ENCODE results near the gene PCP2.

The PCP2 gene
- total RNA-seq = 0.97 to 2.3 reads per million in 2 donors

DNA sequence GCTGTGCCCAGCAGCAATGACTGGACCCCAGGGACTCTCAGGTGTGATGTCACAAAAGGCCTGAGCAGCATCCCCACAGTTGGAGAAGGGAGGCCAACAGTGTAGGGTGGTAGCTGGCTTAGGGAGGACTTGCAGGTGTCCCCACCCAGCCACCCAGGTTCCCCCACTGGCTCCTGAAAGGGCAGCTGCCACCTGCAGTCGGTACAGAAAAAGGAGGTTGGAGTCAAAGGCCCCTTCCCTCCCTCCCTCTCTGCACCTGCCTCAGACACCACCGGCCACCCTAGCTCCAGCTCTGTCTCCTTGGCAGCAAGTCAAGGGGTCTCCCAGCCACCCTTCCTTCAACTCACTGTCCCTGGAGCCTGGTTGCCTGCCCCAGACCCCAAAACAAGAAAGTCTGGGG lies at the start of gene PCP2:
Gene PCP2, minus strand, starts transcription at position 22 of the 400 bp plus-strand sequence. CDS start 262 bp downstream, outside the sequence.
- no peak for DNase-seq

DNA sequence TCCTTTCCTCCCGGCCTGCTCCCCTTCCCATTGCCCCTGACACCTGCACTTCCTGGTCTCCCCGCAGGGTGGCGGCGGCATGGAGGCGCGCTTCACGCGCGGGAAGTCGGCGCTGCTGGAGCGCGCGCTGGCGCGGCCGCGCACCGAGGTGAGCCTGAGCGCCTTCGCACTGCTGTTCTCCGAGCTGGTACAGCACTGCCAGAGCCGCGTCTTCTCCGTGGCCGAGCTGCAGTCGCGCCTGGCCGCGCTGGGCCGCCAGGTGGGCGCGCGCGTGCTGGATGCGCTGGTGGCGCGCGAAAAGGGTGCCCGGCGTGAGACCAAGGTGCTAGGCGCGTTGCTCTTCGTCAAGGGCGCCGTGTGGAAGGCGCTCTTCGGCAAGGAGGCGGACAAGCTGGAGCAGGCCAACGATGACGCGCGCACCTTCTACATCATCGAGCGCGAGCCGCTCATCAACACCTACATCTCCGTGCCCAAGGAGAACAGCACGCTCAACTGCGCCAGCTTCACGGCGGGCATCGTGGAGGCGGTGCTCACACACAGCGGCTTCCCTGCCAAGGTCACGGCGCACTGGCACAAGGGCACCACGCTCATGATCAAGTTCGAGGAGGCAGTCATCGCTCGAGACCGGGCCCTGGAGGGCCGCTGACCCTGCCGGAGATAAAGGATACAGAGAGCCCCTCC lies 48.8 kb upstream of the PCP2 start:
- no peak for DNase-seq

DNA sequence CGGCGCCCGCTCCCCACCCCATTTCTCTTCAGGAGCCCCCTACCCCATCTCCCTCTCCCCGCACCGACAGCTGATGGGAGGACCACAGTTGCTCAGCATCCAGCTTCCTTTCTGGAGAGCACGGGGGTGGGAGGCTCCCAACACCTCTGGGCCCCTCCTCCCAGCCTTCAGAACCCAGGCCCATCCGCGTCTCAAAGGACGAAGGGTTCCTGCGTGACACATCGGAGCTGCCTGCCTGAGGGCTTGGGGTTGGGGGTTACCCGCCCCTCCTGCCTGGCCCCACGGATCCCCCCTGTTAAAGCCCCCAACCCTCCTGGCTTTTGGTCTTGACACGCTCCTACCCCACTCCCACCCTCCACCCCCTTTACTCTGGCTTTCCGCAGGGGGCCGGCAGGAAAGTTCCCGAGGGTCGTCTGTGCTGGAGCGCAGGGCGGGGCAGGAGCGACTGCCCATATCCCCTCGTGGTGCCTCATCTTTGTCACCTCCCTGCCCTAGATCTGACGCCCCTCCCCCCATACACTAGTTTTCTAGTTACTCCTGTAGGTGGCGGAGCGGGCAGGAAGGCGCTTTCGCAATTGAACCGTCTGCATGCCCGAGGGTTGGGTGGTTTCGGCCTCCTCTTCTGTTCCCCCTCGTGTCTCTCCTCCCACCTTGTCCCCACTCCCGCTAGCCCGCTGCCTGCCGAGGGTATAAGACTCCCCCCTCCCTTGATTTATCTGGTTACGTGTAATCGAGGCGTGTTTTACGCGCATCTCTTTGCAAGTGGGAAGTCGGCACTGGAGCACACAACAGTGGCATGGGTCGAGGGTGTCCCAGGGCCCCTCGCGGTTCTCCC lies 48.0 kb upstream of the PCP2 start:
- peak; percentile 73 for DNase-seq

DNA sequence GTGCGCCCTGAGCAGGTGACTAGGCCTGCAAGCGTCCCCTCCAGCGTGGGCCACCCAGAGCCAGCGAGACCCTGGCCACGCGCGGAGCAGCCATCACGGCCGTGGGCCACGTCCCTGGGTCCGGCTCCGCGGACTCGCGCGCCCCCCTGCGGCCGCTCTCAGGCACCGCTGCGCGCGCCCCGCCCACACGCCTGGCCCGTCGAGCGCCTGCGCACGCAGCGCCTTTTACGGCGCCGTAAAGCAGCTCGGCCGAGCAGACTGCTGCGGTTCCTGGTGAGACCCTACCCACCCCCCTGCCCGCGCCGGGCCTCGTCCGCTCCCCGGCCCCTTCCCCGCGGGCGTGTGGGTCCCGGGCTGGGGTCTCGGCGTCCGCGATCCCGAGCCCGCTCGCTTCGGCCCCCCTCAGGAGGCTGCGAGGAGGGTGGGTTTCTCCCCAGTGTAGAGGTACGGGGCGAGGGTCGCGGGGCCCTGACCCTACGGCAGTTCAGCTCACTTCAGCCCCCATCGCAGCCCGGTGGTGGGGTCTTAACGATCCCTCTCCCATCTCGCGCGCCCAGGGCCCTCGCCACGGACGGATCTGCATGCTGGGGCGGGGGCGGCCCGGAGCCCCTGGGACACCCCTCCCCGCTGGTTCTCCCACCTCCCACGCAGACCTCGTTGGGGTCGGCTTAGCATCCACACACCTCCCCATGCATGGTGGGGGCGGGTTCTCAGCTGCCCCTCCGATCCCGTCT lies 47.3 kb upstream of the PCP2 start, which contains the start of gene TRAPPC5:
Gene TRAPPC5, plus strand, starts transcription at position 228 of the 734 bp plus-strand sequence. CDS start 1,421 bp downstream, outside the sequence.
- peak; percentile 79 for DNase-seq

DNA sequence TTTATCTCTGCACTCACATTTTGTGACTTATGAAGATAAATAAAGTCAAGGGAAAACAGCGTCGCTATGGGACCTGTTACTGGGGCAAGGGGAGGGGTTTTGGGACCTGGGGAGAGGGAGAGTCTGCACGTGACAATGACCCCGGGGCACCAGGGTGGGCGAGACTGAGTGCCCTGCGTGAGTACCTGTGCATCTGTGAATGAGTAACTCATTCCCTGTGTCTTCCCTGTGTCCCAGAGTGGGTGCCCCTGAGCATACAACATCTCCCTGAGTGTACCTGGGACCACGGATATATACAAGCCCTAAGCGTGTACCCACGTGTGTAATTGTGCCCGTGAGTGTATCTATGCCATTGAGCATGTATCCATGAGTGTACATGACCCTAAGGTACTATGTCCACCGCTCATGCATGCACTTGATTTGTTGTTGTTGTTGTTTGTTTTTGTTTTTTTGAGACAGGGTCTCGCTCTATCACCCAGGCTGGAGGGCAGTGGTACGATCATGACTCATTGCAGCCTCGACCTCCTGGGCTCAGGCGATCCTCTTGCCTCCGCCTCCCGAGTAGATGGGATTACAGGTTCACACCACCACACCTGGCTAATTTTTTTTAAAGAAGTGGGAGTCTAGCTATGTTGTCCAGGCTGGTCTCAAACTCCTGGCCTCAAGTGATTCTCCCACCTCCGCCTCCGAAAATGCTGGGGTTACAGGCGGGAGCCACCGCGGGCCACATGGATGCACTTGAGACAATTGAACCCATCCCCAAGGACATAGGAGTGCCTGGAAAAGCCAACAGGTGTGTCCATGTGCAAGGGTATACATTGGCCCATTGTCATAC lies 46.5 kb upstream of the PCP2 start:
- DNase-seq = no peak

DNA sequence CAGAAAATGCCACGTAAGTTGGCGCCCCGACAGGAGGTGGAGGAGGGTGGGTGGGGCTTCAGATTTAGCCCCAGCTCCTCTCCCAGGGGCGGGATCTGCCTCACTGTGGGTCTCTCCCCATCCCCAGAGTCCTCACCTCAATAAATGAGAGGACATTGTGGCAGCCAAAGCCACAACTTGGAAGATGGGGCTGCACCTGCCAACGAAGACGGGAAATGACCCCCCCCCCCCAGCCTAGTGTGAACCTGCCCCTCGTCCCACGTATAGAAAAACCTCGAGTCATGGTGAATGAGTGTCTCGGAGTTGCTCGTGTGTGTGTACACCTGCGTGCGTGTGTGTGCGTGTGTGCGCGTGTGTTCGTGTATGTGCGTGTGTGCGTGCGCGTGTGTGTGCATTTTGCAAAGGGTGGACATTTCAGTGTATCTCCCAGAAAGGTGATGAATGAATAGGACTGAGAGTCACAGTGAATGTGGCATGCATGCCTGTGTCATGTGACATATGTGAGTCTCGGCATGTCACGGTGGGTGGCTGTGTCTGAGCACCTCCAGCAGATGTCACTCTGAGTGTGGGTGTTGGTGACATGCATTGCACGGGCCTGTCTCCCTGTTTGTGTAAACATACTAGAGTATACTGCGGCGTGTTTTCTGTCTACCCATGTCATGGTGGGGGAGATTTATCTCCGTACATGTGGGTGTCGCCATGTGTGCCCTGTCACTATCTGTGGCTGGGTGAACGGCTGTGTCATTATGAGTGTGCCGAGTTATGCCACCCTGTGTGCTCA lies 45.6 kb upstream of the PCP2 start:
- peak; percentile 50 for DNase-seq

DNA sequence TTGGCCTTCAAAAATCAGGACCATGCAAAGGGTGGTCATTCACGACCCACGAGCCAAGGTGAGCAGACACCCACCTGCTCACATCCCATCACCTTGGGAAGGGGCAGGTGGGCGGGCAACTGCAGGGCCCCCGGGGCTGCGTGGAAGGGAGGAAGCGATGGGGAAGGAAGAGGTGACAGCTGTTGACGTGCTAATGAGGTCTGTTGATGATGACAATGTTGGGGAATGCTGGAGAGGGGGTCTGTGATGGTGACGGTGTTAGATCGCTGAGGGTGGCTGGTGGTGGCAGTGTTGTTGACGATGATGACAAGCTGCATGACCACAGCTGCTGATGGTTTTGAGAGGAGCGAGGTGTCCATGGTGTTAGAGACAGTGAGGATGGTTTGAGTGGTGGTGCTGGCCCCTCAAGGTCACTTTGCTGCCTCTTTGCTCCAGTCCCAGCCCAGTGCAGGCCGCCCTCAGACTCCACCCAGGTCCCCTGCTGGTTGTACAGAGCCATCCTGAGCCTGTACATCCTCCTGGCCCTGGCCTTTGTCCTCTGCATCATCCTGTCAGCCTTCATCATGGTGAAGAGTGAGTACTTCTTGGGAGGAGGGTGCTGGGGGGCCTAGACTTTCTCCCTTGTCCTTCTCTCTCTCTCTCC lies 44.3 kb upstream of the PCP2 start:
- DNase-seq = no peak

DNA sequence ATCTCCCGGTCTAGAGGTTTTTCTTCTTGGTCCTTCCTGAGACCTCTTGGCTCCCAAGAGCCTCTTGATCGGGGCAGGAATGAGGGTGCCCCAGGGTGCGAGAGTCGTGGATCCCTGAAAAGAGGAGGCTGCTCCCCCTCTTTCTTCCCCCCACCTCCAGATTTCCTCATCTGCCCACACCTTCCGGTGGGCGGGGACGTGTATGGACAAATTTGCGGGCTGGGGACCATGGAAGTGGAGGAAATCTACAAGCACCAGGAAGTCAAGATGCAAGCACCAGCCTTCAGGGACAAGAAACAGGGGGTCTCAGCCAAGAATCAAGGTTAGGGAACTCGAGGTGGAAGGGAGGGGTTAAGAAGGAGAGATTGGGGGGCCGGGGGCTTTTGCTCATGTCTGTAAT lies 43.3 kb upstream of the PCP2 start, which contains the start of gene MCEMP1:
Gene MCEMP1, plus strand, starts transcription at position 237 of the 400 bp plus-strand sequence. Its CDS starts 31 bp downstream, at position 268.
- no peak for DNase-seq

DNA sequence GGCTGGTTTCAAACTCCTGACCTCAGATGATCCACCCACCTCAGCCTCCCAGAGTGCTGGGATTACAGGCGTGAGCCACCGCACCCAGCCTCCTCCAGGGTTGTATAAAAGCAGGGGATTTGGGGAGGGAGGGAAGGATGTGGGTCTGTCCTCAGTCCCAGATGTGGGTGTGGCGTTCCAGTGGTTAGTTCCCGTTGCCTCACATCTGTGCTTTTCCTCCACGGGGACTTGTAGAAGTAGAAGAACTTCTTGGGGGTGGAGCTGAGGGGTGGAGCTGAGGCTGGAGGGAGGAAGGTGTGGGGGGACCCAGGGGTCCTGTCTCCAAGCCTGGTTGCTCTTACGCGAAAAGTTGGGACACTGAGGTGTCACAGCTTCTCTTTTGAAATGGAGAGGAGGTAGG lies 42.9 kb upstream of the PCP2 start:
- no peak for DNase-seq

DNA sequence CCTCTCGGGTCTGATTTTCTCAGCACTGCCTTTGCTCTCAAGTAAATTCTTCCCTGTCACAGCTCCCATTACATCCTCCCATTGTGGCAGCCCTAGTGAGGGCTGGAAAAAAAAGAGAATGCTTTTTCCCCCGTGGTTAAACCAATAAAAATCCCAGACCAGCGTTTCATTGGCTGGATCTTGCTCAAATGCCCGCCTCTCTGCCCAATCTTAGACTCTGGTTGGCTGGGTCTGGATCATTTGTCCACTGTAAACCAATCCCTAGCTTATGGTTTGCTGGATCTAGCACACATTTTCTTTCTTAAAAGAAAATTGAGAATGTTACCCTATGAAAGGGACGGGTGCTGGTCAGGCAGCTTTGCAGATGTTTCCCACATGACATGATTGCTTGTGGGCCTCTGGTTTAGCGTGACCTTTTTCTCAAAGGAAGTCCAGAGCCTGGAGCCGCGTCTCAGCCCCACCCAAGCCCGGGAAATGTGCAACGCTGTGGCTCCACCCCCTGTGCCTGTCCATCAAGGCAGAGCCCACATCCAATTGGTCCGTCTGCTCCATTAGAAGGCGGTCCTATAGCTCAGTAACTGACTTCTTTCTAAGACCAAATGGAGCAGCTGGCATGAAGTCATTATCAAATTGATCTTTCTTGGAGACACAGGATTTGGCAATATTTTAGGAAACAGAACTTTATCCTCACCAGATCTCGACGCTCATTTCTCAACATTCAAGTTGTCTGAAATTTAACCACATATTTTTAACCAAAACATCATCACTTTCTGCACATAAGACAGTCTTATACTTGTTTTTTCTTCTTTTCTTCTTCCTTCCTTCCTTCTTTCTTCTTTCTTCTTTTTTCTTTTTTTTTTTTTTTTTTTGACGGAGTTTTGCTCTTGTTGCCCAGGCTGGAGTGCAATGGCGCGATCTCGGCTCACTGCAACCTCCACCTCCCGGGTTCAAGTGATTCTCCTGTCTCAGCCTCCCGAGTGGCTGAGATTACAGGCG lies 40.8 kb upstream of the PCP2 start:
- DNase-seq = no peak

DNA sequence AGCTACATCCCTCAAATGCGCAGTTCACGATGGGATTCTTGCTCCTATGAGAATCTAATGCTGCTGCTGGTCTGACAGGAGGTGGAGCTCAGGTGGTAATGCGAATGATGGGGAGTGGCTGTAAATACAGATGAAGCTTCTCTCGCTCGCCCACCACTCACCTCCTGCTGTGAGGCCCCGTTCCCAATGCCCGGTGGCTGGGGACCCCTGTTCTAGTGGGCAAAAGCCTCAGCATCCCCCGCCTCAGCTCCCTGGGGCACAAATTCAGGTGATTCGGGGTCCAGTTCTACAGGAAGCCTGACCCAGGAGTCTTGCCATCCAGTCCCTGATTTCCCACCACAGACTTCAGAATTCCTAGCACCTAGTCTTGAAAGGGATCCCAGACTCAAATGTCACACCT lies 39.0 kb upstream of the PCP2 start:
- DNase-seq = no peak

DNA sequence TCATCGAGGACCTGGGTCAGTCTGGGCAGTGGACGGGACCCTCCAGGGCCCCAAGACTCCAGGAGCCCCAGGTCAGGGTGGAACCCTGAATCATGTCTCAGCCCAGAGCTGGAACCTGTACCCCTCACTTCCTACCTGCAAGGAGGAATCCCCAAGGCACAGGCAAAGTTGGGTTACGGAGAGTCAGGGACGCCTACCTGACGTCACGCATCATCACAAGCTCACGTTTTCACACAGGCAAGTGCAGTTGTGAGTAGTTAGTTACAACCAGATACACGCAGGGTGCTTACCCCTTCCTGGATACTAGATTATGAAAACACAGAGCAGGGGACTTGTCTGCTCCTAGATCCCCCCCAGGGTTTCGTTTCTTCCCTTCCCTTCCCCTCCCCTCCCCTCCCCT lies 37.3 kb upstream of the PCP2 start:
- DNase-seq = no peak

DNA sequence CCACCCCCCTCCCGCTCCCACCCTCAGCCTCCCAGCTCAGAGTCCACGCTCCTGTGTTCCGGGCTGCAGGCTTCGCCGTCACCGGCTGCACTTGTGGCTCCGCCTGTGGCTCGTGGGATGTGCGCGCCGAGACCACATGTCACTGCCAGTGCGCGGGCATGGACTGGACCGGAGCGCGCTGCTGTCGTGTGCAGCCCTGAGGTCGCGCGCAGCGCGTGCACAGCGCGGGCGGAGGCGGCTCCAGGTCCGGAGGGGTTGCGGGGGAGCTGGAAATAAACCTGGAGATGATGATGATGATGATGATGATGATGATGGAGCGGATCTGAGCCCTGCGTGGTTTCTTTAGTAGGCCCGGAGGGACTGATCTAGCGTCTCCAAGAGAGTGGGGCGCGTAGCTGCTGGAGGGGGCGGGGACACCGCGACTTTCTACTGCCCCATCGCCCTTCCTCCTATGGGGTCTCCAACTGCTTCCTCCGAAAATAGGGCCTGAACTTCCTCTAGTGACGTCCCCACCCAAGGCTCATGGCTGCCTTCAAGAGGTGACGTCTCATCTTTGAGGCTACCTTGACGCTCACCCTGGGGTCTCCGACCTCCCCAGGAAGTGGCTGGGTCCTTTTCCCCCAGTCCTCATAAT lies 36.7 kb upstream of the PCP2 start:
- no peak for DNase-seq

DNA sequence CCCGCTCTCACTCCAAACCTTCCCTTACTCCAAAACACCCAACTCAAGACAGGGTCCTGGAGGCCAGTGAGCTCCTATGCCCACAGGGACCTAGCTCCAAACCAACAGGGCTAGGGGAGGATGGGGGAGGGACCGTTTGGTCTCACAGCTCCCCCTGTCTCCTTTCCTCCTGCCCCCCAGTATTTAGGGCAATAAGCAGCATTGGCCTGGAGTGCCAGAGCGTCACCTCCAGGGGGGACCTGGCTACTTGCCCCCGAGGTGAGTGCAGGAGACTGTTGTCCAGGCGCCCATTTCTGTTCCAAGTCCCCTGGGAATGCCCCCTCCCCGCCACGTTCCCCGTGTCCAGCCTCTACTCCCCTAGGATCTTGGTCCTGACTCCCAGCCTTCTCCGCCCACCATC lies 36.1 kb upstream of the PCP2 start:
- DNase-seq = no peak

DNA sequence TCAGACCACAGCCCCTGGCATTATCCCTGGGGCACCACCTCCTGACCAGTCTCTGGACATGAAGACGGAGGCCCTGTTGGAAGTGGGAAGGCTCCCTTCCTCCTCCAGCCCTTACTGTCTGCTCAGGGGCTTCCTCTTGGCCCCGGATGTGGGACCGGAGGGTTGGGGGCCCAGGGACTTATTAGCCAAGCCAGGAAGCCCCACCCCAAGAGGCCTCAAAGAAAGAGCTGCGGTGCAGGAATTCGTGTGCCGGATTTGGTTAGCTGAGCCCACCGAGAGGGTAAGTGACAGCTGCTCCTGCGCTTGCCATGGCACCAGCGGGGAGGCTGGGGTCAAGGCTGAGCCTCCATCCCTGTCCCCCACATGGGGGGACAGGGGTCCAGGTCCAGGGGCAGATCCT lies 35.3 kb upstream of the PCP2 start, which contains the start of gene RETN:
Gene RETN, plus strand, starts transcription at position 208 of the 400 bp plus-strand sequence. CDS start 278 bp downstream, outside the sequence.
- no peak for DNase-seq

DNA sequence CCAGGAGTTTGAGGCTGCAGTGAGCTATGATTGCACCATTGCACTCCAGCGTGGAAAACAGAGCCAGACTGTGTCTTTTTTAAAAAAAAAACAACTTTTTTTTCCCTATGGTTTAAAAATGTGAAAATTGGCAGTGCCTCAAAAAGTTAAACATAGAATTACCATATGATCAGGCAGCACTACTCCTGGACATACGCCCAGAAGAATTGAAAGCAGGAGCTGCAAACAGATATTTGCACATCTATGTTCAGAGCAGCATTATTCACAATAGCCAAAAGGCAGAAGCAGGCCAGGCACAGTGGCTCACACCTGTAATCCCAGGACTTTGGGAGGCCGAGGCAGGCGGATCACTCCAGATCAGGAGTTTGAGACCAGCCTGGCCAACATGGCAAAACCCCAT lies 31.6 kb upstream of the PCP2 start:
- DNase-seq = no peak

DNA sequence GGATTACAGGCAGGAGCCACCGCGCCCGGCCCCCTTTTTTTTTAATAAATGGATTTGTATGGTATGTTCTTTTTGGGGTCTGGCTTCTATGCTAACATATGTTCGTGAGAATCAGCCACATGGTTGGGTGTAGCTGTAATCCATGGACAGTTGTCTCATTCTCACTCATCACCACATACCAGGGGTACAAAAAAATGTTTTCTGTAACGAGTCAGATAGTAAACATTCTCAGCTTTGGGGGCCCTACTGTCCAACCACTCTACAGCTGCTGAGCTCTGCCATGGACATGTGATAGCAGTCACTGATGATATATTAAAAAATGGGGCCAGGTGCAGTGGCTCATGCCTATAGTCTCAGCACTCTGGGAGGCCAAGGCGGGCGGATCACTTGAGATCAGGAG lies 30.2 kb upstream of the PCP2 start:
- no peak for DNase-seq

DNA sequence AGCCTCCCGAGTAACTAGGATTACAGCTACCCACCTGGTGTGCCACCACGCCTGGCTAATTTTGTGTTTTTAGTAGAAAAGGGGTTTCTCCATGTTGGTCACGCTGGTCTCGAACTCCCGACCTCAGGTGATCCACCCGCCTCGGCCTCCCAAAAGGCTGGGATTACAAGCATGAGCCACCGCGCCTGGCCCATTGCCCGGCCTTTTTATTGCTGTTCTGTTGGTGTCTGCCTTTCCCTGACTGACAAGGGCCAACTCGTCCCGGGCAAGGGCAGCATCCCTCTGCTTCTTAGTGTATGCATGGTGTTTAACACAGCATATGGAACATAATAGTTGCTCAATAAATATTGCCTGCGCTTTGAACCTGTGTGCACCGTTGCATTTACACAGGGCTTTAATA lies 29.1 kb upstream of the PCP2 start:
- no peak for DNase-seq
